Tibial nerve (tissue), 4 donors: ENCODE measurements around the gene FIBIN. TPM values are rescaled to one million over a fixed set of nuclear protein-coding genes. Genes with fewer than 3 reads are reported as not detected.

Source experiments
- DNase-seq, 2 donors: peaks; one replicate each; pipeline ENCODE4 v3.0.0-alpha.2; 2019; ENCODE audit warnings: low spot score in 2 of 2
- H3K27ac ChIP-seq, 4 donors: fragments of 200-600 bp; sonication (generic) in 3 of 4; one replicate each; pipeline ENCODE4 v1.5.1; 2017 to 2019; ENCODE audit warnings: mild to moderate bottlenecking in 1 of 4
- H3K27me3 ChIP-seq, 2 donors: fragments of 200-600 bp; sonication (generic) in 1 of 2; one replicate each; pipeline versions ENCODE4 v1.5.1 to v1.6.0; 2017 to 2019
- H3K36me3 ChIP-seq, 3 donors: fragments of 200-600 bp; sonication (generic); one replicate each; pipeline ENCODE4 v1.5.1; 2018 to 2019
- H3K4me1 ChIP-seq, 4 donors: fragments of 200-600 bp; sonication (generic) in 3 of 4; one replicate each; pipeline ENCODE4 v1.5.1; 2017 to 2019
- H3K4me3 ChIP-seq, 4 donors: fragments of 200-600 bp; sonication (generic) in 3 of 4; one replicate each; pipeline ENCODE4 v1.5.1; 2017 to 2019; ENCODE audit warnings: mild to moderate bottlenecking in 1 of 4, moderate library complexity in 1 of 4
- H3K9me3 ChIP-seq, 4 donors: fragments of 200-600 bp; sonication (generic) in 3 of 4; one replicate each; pipeline ENCODE4 v1.5.1; 2017 to 2019
- EP300 ChIP-seq, 2 donors: sonication (generic); formaldehyde crosslinking; IDR thresholded peaks; one replicate each; pipeline ENCODE4 v1.6.1; 2017; ENCODE audit warnings: antibody characterized with exemption in 2 of 2, mild to moderate bottlenecking in 1 of 2
- POLR2A ChIP-seq, 2 donors: fragments of 450-650 bp; IDR thresholded peaks; one replicate each; pipeline ENCODE4 v1.6.1; 2017; ENCODE audit warnings: antibody characterized with exemption in 2 of 2, mild to moderate bottlenecking in 2 of 2, moderate library complexity in 2 of 2
- WGBS, 2 donors: methylation state at CpG; one replicate each; pipeline ENCODE4 v1.1.5; 2018; 5-methylcytosine and 5-hydroxymethylcytosine counted together
- total RNA-seq, 4 donors: library from RNA; depleted of rRNA; stranded (reverse); fragments of >200 nt; gene quantifications; one replicate each; pipeline ENCODE4 v1.1.0, GENCODE V29; 2016
- TF ChIP-seq, protein P1 (sequence below), 5 experiments: fragments of 200-600 bp in 3 of 5; fragments of 450-650 bp in 2 of 5; sonication (generic) in 3 of 5; IDR thresholded peaks; one replicate each; pipeline ENCODE4 v1.5.1; 2016 to 2019; ENCODE audit warnings: antibody characterized with exemption in 5 of 5, mild to moderate bottlenecking in 3 of 5, moderate library complexity in 2 of 5

FIBIN gene
- total RNA-seq, 4 donors from 2014 or later = 225 to 528 (median 324) TPM

DNA sequence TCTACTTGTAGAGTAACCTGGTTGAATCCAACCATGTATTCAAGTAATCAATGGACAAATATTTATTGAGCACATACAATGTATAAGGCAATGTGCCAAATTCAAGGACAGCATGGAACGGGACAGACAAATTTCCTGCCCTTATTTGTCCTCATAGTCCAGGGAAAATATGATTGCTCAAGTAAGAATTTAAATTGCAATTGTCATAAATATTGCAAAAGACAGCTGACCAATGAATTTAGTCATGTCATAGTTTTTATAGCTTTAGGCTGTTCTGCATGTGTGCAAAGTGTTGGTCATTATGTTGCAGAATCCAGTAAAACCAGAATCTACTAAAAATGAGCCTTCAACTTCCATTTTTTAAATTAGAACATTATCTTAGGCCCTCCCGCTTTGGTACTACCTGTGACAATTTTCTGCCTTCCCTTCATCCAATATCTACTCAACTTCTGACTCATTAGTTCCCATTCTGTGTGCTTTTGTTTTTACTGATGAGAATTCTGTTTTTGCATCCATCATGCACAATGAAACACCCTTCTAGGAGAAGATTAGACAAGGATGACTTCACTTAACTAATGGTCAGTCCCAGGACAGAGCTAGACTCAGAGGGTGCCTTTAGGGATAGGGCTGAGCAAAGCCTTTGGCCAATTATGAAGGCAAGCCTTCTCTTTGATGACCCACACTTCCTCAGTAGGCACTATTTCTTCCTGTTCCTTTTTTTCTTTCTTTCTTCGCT lies 45.8 kb upstream of the FIBIN start:
- H3K27me3 ChIP-seq = no peaks in the 10 kb centered on the region
- WGBS, 2 donors = 58% methylated on average over 3 of the region's 3 CpGs
- H3K4me3 ChIP-seq = no peak overlapping the region
- H3K27ac ChIP-seq = peak overlapping the region in 2 of 4 donors; percentile 21 to 72
- no peak for DNase-seq
- H3K4me1 ChIP-seq = peaks cover 0 to 29% (median 7%) of the 10 kb centered on the region in 4 donors
- TF ChIP-seq, protein P1, sequence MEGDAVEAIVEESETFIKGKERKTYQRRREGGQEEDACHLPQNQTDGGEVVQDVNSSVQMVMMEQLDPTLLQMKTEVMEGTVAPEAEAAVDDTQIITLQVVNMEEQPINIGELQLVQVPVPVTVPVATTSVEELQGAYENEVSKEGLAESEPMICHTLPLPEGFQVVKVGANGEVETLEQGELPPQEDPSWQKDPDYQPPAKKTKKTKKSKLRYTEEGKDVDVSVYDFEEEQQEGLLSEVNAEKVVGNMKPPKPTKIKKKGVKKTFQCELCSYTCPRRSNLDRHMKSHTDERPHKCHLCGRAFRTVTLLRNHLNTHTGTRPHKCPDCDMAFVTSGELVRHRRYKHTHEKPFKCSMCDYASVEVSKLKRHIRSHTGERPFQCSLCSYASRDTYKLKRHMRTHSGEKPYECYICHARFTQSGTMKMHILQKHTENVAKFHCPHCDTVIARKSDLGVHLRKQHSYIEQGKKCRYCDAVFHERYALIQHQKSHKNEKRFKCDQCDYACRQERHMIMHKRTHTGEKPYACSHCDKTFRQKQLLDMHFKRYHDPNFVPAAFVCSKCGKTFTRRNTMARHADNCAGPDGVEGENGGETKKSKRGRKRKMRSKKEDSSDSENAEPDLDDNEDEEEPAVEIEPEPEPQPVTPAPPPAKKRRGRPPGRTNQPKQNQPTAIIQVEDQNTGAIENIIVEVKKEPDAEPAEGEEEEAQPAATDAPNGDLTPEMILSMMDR (IDR thresholded peaks at IDR 0.05) = no peak
- TF ChIP-seq POLR2A (IDR thresholded peaks at IDR 0.05) = no peak
- TF ChIP-seq EP300 (IDR thresholded peaks at IDR 0.05) = no peak
- no peaks in the 10 kb centered on the region for H3K9me3 ChIP-seq
- no peaks in the 10 kb centered on the region for H3K36me3 ChIP-seq

DNA sequence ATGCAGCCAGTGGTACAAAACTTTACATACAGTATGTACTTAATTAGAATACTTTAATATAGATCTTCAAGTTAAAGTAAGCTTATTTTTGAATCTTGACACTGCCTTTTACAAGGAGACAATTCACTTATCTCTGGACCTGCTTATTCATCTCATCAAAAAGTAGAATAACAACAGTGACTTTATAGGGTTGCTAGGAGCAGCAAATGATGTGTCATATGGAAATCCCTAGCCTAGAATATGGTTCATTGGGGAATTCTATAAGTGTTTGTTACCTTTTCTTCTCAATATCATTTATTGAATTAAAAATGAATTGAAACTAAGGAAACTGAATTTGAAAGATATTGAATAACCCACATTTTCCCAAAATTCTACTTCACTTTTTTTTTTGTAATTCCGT lies 45.0 kb upstream of the FIBIN start:
- no peaks in the 10 kb centered on the region for H3K27me3 ChIP-seq
- peaks cover 0 to 29% (median 7%) of the 10 kb centered on the region in 4 donors for H3K4me1 ChIP-seq
- TF ChIP-seq EP300 (IDR thresholded peaks at IDR 0.05) (no peak), POLR2A (IDR thresholded peaks at IDR 0.05) (no peak)
- TF ChIP-seq, protein P1 (IDR thresholded peaks at IDR 0.05) = no peak
- peak overlapping the region in 2 of 4 donors; percentile 21 to 72 for H3K27ac ChIP-seq
- no peak for DNase-seq
- H3K9me3 ChIP-seq = no peaks in the 10 kb centered on the region
- 91 to 97% methylated on average over 1 of the region's 1 CpG for WGBS, 2 donors
- H3K36me3 ChIP-seq = no peaks in the 10 kb centered on the region
- no peak overlapping the region for H3K4me3 ChIP-seq

DNA sequence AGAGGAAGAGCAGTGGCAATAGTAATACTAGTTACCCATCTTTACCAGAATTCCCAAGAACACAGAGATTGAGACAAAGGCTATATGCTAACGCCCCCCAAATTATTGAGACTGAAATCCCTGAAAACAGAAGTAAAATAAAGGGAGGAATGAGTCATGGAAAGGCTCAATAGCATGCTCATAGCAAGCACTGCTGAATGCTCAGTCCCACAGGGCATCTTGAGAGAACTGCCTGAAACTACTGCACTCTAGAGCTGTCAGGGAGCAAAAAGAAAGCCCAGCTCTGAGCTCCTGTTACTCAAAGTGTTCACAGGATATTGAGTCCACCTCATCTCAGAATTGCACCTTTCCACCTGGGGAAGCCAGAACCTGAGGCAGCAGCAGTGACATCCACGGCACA lies 44.1 kb upstream of the FIBIN start:
- WGBS, 2 donors = 85 to 88% methylated on average over 2 of the region's 2 CpGs
- no peak for DNase-seq
- Histone ChIP-seq H3K27me3 (no peaks in the 10 kb centered on the region), H3K9me3 (no peaks in the 10 kb centered on the region), H3K4me1 (peaks cover 0 to 24% (median 7%) of the 10 kb centered on the region in 4 donors), H3K27ac (no peak overlapping the region), H3K36me3 (no peaks in the 10 kb centered on the region), H3K4me3 (no peak overlapping the region)
- TF ChIP-seq EP300 (IDR thresholded peaks at IDR 0.05) (no peak), POLR2A (IDR thresholded peaks at IDR 0.05) (no peak)
- TF ChIP-seq, protein P1 (IDR thresholded peaks at IDR 0.05) = no peak

DNA sequence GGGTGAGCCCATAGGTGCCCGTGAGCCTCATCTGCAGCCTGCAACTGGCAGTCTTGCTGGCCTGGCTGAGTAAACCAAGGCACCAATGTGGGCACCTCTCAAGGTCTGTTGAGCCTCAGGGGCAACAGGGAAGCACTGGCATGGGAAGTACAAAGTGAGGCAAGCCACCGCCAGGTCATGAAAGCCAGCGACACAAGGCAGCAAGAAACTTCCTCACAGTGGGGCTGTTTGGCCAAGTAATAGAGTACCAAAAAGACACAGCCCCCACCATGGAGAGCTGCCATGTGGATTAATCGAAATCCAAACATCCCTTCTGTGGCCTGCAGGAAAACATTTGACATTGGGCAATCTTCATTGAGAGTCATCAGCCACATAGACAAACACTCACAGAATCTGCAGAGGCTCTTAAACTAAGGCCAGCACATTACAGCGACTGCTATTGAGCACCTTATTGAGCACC lies 43.6 kb upstream of the FIBIN start:
- no peak for DNase-seq
- H3K4me1 ChIP-seq = peaks cover 0 to 22% (median 7%) of the 10 kb centered on the region in 4 donors
- H3K27me3 ChIP-seq = no peaks in the 10 kb centered on the region
- H3K36me3 ChIP-seq = no peaks in the 10 kb centered on the region
- no peaks in the 10 kb centered on the region for H3K9me3 ChIP-seq
- WGBS, 2 donors = 93 to 95% methylated on average over 5 of the region's 5 CpGs
- TF ChIP-seq, protein P1 (IDR thresholded peaks at IDR 0.05) = no peak
- no peak for TF ChIP-seq EP300 (IDR thresholded peaks at IDR 0.05)
- no peak for TF ChIP-seq POLR2A (IDR thresholded peaks at IDR 0.05)
- no peak overlapping the region for H3K4me3 ChIP-seq
- H3K27ac ChIP-seq = no peak overlapping the region

DNA sequence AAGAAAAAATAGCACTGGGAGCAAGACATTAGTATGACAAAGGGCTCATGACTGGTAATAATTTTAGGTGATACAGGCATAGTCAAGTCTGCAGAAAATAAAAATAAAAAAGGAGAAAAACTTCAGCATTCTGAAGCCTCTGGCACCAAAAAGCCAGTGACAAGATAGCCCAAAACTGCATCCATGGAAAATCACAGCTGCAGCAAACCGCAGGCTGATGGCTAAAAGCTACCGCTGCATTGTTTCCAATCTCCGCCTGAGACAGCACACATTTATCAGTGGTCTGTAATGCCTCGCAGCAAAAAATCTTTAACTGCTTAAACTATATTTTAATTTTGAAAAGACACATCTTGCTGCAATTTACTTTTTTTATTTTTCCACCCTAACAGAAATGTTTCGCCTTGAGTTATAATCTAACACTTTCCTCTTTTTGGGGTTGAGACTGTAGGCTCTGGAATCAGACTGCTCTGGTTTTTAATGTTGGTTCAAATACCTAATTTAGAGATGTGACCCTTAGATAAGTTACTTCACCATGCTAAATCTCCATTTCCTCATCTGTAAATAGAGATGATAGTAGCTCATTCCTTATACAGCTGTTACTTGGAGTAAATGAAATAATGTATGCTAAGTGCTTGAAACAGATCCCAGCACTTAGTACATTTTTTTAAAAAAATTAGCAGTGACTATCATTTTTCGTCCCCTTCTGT lies 42.0 kb upstream of the FIBIN start:
- Histone ChIP-seq H3K27ac (peak overlapping the region in 2 of 4 donors; percentile 42 to 56), H3K9me3 (no peaks in the 10 kb centered on the region), H3K36me3 (no peaks in the 10 kb centered on the region), H3K4me1 (peaks cover 0 to 16% (median 1%) of the 10 kb centered on the region in 4 donors), H3K27me3 (no peaks in the 10 kb centered on the region), H3K4me3 (no peak overlapping the region)
- WGBS, 2 donors = 65 to 69% methylated on average over 6 of the region's 6 CpGs
- TF ChIP-seq POLR2A (IDR thresholded peaks at IDR 0.05) = no peak
- no peak for TF ChIP-seq EP300 (IDR thresholded peaks at IDR 0.05)
- TF ChIP-seq, protein P1 (IDR thresholded peaks at IDR 0.05) = no peak
- no peak for DNase-seq
